Measurements from ENCODE around the gene GSC2. TPM values are rescaled to one million over a fixed set of nuclear protein-coding genes. Genes with fewer than 3 reads are reported as not detected.

GSC2 gene
- total and polyA plus RNA-seq, 9 of the 15 experiments (the other 6 are each of a cell fraction or from before 2014, with no cell fraction given): not detected

DNA sequence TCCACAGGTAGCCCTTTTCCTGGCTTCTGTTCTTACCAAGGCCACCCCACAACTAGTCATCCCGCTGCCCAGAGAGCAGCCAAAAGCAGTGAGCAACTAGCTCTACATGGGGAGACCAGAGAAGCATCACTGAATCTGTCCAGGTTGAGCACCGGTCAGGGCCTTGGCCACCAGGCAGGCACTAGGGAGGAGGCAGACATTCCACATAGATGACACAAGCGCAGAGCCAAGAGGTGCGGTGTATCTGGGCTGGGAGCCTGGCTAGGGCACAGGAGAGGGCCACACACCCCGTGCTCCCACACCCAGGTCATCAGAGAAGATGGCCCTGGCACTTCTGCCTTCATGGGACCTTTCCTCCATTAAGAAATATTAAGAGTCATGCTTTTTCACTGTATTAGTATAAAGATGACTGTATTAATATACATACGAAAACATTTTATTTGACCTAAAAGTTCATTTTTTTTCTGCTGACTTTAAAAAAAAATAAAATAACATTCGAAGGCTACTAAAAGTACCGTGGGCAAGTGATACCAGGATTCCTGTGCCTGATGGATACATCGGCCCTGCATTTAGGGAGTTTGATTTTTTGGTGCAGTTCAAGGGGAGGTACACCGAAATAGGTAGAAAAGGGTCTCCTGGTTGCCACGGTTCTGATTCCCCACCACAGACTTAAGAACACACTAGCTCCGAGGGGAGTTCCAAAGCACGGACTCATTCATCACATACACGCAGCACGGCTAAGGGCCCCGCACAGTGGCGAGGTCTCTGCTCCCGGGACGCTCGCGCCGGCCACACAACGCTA lies 29.1 kb downstream of the GSC2 start (continued):
- TF ChIP-seq, protein P1, sequence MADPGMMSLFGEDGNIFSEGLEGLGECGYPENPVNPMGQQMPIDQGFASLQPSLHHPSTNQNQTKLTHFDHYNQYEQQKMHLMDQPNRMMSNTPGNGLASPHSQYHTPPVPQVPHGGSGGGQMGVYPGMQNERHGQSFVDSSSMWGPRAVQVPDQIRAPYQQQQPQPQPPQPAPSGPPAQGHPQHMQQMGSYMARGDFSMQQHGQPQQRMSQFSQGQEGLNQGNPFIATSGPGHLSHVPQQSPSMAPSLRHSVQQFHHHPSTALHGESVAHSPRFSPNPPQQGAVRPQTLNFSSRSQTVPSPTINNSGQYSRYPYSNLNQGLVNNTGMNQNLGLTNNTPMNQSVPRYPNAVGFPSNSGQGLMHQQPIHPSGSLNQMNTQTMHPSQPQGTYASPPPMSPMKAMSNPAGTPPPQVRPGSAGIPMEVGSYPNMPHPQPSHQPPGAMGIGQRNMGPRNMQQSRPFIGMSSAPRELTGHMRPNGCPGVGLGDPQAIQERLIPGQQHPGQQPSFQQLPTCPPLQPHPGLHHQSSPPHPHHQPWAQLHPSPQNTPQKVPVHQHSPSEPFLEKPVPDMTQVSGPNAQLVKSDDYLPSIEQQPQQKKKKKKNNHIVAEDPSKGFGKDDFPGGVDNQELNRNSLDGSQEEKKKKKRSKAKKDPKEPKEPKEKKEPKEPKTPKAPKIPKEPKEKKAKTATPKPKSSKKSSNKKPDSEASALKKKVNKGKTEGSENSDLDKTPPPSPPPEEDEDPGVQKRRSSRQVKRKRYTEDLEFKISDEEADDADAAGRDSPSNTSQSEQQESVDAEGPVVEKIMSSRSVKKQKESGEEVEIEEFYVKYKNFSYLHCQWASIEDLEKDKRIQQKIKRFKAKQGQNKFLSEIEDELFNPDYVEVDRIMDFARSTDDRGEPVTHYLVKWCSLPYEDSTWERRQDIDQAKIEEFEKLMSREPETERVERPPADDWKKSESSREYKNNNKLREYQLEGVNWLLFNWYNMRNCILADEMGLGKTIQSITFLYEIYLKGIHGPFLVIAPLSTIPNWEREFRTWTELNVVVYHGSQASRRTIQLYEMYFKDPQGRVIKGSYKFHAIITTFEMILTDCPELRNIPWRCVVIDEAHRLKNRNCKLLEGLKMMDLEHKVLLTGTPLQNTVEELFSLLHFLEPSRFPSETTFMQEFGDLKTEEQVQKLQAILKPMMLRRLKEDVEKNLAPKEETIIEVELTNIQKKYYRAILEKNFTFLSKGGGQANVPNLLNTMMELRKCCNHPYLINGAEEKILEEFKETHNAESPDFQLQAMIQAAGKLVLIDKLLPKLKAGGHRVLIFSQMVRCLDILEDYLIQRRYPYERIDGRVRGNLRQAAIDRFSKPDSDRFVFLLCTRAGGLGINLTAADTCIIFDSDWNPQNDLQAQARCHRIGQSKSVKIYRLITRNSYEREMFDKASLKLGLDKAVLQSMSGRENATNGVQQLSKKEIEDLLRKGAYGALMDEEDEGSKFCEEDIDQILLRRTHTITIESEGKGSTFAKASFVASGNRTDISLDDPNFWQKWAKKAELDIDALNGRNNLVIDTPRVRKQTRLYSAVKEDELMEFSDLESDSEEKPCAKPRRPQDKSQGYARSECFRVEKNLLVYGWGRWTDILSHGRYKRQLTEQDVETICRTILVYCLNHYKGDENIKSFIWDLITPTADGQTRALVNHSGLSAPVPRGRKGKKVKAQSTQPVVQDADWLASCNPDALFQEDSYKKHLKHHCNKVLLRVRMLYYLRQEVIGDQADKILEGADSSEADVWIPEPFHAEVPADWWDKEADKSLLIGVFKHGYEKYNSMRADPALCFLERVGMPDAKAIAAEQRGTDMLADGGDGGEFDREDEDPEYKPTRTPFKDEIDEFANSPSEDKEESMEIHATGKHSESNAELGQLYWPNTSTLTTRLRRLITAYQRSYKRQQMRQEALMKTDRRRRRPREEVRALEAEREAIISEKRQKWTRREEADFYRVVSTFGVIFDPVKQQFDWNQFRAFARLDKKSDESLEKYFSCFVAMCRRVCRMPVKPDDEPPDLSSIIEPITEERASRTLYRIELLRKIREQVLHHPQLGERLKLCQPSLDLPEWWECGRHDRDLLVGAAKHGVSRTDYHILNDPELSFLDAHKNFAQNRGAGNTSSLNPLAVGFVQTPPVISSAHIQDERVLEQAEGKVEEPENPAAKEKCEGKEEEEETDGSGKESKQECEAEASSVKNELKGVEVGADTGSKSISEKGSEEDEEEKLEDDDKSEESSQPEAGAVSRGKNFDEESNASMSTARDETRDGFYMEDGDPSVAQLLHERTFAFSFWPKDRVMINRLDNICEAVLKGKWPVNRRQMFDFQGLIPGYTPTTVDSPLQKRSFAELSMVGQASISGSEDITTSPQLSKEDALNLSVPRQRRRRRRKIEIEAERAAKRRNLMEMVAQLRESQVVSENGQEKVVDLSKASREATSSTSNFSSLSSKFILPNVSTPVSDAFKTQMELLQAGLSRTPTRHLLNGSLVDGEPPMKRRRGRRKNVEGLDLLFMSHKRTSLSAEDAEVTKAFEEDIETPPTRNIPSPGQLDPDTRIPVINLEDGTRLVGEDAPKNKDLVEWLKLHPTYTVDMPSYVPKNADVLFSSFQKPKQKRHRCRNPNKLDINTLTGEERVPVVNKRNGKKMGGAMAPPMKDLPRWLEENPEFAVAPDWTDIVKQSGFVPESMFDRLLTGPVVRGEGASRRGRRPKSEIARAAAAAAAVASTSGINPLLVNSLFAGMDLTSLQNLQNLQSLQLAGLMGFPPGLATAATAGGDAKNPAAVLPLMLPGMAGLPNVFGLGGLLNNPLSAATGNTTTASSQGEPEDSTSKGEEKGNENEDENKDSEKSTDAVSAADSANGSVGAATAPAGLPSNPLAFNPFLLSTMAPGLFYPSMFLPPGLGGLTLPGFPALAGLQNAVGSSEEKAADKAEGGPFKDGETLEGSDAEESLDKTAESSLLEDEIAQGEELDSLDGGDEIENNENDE (IDR thresholded peaks at IDR 0.05; ENCODE audit: low read depth, low read length): no peak
- TF ChIP-seq CHD2 (IDR thresholded peaks at IDR 0.05; ENCODE audit: low read depth, low read length) (peak; percentile 13; the same call in 1 of the 2 replicates), HSF4 (CRISPR knock-in tag; IDR thresholded peaks at IDR 0.05; ENCODE audit: borderline replicate concordance) (0 out of 2 replicates have a peak, but pooled peaks have one; percentile 50), CHCHD3 (CRISPR knock-in tag; IDR thresholded peaks at IDR 0.05) (peak; percentile 58; the same call in 1 of the 2 replicates)
- TF ChIP-seq, protein P2, sequence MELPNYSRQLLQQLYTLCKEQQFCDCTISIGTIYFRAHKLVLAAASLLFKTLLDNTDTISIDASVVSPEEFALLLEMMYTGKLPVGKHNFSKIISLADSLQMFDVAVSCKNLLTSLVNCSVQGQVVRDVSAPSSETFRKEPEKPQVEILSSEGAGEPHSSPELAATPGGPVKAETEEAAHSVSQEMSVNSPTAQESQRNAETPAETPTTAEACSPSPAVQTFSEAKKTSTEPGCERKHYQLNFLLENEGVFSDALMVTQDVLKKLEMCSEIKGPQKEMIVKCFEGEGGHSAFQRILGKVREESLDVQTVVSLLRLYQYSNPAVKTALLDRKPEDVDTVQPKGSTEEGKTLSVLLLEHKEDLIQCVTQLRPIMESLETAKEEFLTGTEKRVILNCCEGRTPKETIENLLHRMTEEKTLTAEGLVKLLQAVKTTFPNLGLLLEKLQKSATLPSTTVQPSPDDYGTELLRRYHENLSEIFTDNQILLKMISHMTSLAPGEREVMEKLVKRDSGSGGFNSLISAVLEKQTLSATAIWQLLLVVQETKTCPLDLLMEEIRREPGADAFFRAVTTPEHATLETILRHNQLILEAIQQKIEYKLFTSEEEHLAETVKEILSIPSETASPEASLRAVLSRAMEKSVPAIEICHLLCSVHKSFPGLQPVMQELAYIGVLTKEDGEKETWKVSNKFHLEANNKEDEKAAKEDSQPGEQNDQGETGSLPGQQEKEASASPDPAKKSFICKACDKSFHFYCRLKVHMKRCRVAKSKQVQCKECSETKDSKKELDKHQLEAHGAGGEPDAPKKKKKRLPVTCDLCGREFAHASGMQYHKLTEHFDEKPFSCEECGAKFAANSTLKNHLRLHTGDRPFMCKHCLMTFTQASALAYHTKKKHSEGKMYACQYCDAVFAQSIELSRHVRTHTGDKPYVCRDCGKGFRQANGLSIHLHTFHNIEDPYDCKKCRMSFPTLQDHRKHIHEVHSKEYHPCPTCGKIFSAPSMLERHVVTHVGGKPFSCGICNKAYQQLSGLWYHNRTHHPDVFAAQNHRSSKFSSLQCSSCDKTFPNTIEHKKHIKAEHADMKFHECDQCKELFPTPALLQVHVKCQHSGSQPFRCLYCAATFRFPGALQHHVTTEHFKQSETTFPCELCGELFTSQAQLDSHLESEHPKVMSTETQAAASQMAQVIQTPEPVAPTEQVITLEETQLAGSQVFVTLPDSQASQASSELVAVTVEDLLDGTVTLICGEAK (IDR thresholded peaks at IDR 0.05): peak; percentile 75; the same call in 1 of the 2 replicates
- TF ChIP-seq, protein P2 (CRISPR knock-in tag; IDR thresholded peaks at IDR 0.05): no peak

All from K562 (cell line).